Activated naive CD4-positive, alpha-beta T cell treated with anti-CD3 and anti-CD28 coated beads, Interleukin-2, amount 50 U/mL, for 16 hours (primary cell): ENCODE measurements around the gene KNCN.

Source experiments
- DNase-seq: peaks from one replicate; pipeline ENCODE4 v3.0.0-alpha.2; 2020

The KNCN gene

GRCh38 chr1:46568461-46568891 is 17.0 kb upstream of the KNCN start:
- no peak for DNase-seq

- no peak for DNase-seq
Measured at GRCh38 chr1:46563341-46563740, 11.9 kb upstream of the KNCN start.

- DNase-seq: no peak
Measured at GRCh38 chr1:46562498-46562897, 11.1 kb upstream of the KNCN start.

GRCh38 chr1:46558966-46559365 is 7.5 kb upstream of the KNCN start:
- DNase-seq: no peak

- no peak for DNase-seq
Measured at GRCh38 chr1:46558141-46558963, 6.9 kb upstream of the KNCN start.

- DNase-seq: no peak
Measured at GRCh38 chr1:46557403-46557802, 6.0 kb upstream of the KNCN start.

- no peak for DNase-seq
Measured at GRCh38 chr1:46556822-46557221, 5.4 kb upstream of the KNCN start.

- DNase-seq: no peak
Measured at GRCh38 chr1:46555826-46556619, 4.6 kb upstream of the KNCN start.

- no peak for DNase-seq
Measured at GRCh38 chr1:46554597-46555381, 3.3 kb upstream of the KNCN start.

- DNase-seq: no peak
Measured at GRCh38 chr1:46554236-46554596, 2.8 kb upstream of the KNCN start.

- DNase-seq: no peak
Measured at GRCh38 chr1:46553506-46553905, 2.1 kb upstream of the KNCN start.

- DNase-seq: no peak
Measured at GRCh38 chr1:46552357-46553237, 1.1 kb upstream of the KNCN start.

- no peak for DNase-seq
Measured at GRCh38 chr1:46550751-46551231, 656 bp downstream of the KNCN start.

- DNase-seq: no peak
Measured at GRCh38 chr1:46549697-46550681, 1.5 kb downstream of the KNCN start.

- no peak for DNase-seq
Measured at GRCh38 chr1:46547481-46548383, 3.7 kb downstream of the KNCN start.

GRCh38 chr1:46546210-46546609 is 5.2 kb downstream of the KNCN start:
- DNase-seq: no peak

GRCh38 chr1:46545784-46546183 is 5.7 kb downstream of the KNCN start:
- no peak for DNase-seq

GRCh38 chr1:46544561-46545240 is 6.7 kb downstream of the KNCN start:
- no peak for DNase-seq
